ENCODE results near the gene NPHP1.

- TF ChIP-seq POLR2AphosphoS5 (IDR thresholded peaks at IDR 0.05; ENCODE audit: borderline replicate concordance, low read depth, low read length) (no peak), EZH2 (IDR thresholded peaks at IDR 0.05) (no peak)
Measured at GRCh38 chr2:110113961-110114591, 90.7 kb downstream of the NPHP1 start.

Measured in SK-N-MC (cell line).